SU-DHL-6 (cell line): ENCODE results near the gene KIF16B.

Experiments used
- H2AFZ ChIP-seq: fragments of 200-600 bp; sonication (generic); 2 replicates; pipeline ENCODE4 v1.6.1; 2014; ENCODE audit warnings: low read depth, mild to moderate bottlenecking, moderate library complexity, mixed read lengths, antibody characterized with exemption, low read length; ENCODE audit not compliant: severe bottlenecking
- H3F3A ChIP-seq: fragments of 200-600 bp; shearing (Covaris generic); 2 replicates; pipeline ENCODE4 v1.6.0; 2016; ENCODE audit warnings: antibody characterized with exemption, mild to moderate bottlenecking; ENCODE audit not compliant: insufficient read depth
- H3K27ac ChIP-seq: fragments of 200-600 bp; sonication (generic); 2 replicates; pipeline ENCODE4 v1.5.1; 2016; ENCODE audit warnings: low read depth, mild to moderate bottlenecking, low read length, moderate library complexity, mixed read lengths
- H3K27me3 ChIP-seq: fragments of 200-600 bp; sonication (generic), shearing (Covaris generic); 2 replicates; pipeline ENCODE4 v1.6.0; 2014; ENCODE audit warnings: mild to moderate bottlenecking, low read length
- H3K36me3 ChIP-seq: fragments of 200-600 bp; sonication (generic); 2 replicates; pipeline ENCODE4 v1.6.1; 2014; ENCODE audit warnings: mild to moderate bottlenecking, low read length, mixed read lengths
- H3K4me2 ChIP-seq: fragments of 300-600, 200-600 bp; shearing (Covaris generic), sonication (generic); 2 replicates; pipeline ENCODE4 v1.6.0; 2014; ENCODE audit warnings: low read length, low read depth, mild to moderate bottlenecking; ENCODE audit not compliant: poor library complexity, severe bottlenecking
- H3K4me3 ChIP-seq: fragments of 200-600 bp; sonication (generic); 2 replicates; pipeline ENCODE4 v1.5.1; 2014; ENCODE audit warnings: antibody characterized with exemption, low read length, mild to moderate bottlenecking, mixed read lengths; ENCODE audit not compliant: insufficient read depth, poor library complexity, severe bottlenecking
- H3K79me2 ChIP-seq: fragments of 200-600 bp; sonication (generic); 2 replicates; pipeline ENCODE4 v1.6.1; 2014; ENCODE audit warnings: mild to moderate bottlenecking, low read length, moderate library complexity; ENCODE audit not compliant: insufficient read depth
- H3K9ac ChIP-seq: fragments of 200-600 bp; sonication (generic); 2 replicates; pipeline ENCODE4 v1.7.0; 2014; ENCODE audit warnings: mild to moderate bottlenecking, low read length
- H3K9me2 ChIP-seq: fragments of 200-600 bp; sonication (generic); replicated peaks from 2 replicates; pipeline ENCODE4 v1.6.1; 2014; ENCODE audit warnings: low read length; ENCODE audit not compliant: insufficient read depth
- H3K9me3 ChIP-seq: fragments of 200-600 bp; sonication (generic); 2 replicates; pipeline ENCODE4 v1.6.1; 2014; ENCODE audit warnings: low read length, mixed read lengths; ENCODE audit not compliant: insufficient read depth
- H4K20me1 ChIP-seq: fragments of 200-600 bp; sonication (generic); 2 replicates; pipeline ENCODE4 v1.6.1; 2014; ENCODE audit warnings: low read depth, mild to moderate bottlenecking, antibody characterized with exemption, low read length, moderate library complexity, mixed read lengths
- CTCF ChIP-seq: fragments of 200-600 bp; sonication (generic); IDR thresholded peaks from one replicate; pipeline ENCODE4 v1.5.1; 2017; ENCODE audit warnings: antibody characterized with exemption, mild to moderate bottlenecking, low read length, moderate library complexity; ENCODE audit not compliant: insufficient read depth, poor library complexity, severe bottlenecking
- EZH2phosphoT487 ChIP-seq: fragments of 200-600 bp; sonication (generic), shearing (Covaris generic); conservative IDR thresholded peaks from 2 replicates; pipeline ENCODE4 v1.6.1; 2018; ENCODE audit warnings: mild to moderate bottlenecking, antibody characterized with exemption, low read length, moderate library complexity, mixed read lengths

The KIF16B gene

GRCh38 chr20:16469395-16469905 is 103.8 kb downstream of the KIF16B start:
- Histone ChIP-seq H4K20me1 (no peaks in the 10 kb centered on the region), H3K36me3 (peaks cover 20% of the 10 kb centered on the region), H3K9me2 (no peaks in the 10 kb centered on the region), H3K4me2 (no peak overlapping the region), H3K4me3 (no peak overlapping the region), H3K9me3 (peaks cover 6% of the 10 kb centered on the region; the same call in 1 of the 2 replicates), H3K27me3 (no peaks in the 10 kb centered on the region), H3K79me2 (no peaks in the 10 kb centered on the region; the same call in 1 of the 2 replicates), H3K27ac (no peak overlapping the region), H2AFZ (no peak overlapping the region), H3F3A (no peaks in the 10 kb centered on the region), H3K9ac (no peak overlapping the region)
- TF ChIP-seq EZH2phosphoT487, result no peak
- TF ChIP-seq CTCF, result no peak

GRCh38 chr20:16462711-16463110 is 110.5 kb downstream of the KIF16B start:
- Histone ChIP-seq H3K9me2 (no peaks in the 10 kb centered on the region), H3K79me2 (peaks cover 6% of the 10 kb centered on the region; the same call in 1 of the 2 replicates), H3K9me3 (peaks cover 6% of the 10 kb centered on the region; the same call in 1 of the 2 replicates), H3F3A (no peaks in the 10 kb centered on the region), H3K4me2 (no peak overlapping the region), H4K20me1 (no peaks in the 10 kb centered on the region; the same call in 1 of the 2 replicates), H3K36me3 (peaks cover 25% of the 10 kb centered on the region), H3K27me3 (no peaks in the 10 kb centered on the region), H3K9ac (no peak overlapping the region), H3K27ac (no peak overlapping the region), H3K4me3 (no peak overlapping the region), H2AFZ (no peak overlapping the region)
- TF ChIP-seq EZH2phosphoT487, result no peak
- no peak for TF ChIP-seq CTCF

- no peaks in the 10 kb centered on the region; the same call in 1 of the 2 replicates for H4K20me1 ChIP-seq
- H3K27ac ChIP-seq, result no peak overlapping the region
- no peaks in the 10 kb centered on the region for H3F3A ChIP-seq
- H3K27me3 ChIP-seq, result no peaks in the 10 kb centered on the region
- H2AFZ ChIP-seq, result no peak overlapping the region
- no peak overlapping the region for H3K4me2 ChIP-seq
- no peaks in the 10 kb centered on the region for H3K9me2 ChIP-seq
- H3K9ac ChIP-seq, result no peak overlapping the region
- no peak overlapping the region for H3K4me3 ChIP-seq
- H3K9me3 ChIP-seq, result no peaks in the 10 kb centered on the region
- 0 out of 2 replicates have a peak, but pooled peaks cover 6% of the 10 kb centered on the region for H3K79me2 ChIP-seq
- TF ChIP-seq CTCF, result no peak
- TF ChIP-seq EZH2phosphoT487, result no peak
- peaks cover 5% of the 10 kb centered on the region; the same call in 1 of the 2 replicates for H3K36me3 ChIP-seq
Observed at GRCh38 chr20:16459019-16459700, 114.1 kb downstream of the KIF16B start.
